Stomach (tissue), 9 donors: ENCODE measurements around the gene LAMC2. TPM values are rescaled to one million over a fixed set of nuclear protein-coding genes. Genes with fewer than 3 reads are reported as not detected.

Experiments
- DNase-seq, 2 donors: peaks; one replicate each; pipeline versions ENCODE4 v3.0.0 to v3.0.0-alpha.2; 2013 to 2019
- H3K27ac ChIP-seq, 5 donors: fragments of 200-600 bp in 4 of 5; sonication (generic) in 4 of 5; one replicate each; pipeline ENCODE4 v1.5.1; 2013 to 2019; ENCODE audit warnings: mild to moderate bottlenecking in 1 of 5, moderate library complexity in 1 of 5
- H3K27me3 ChIP-seq, 3 donors: fragments of 200-600 bp; sonication (generic); one replicate each; pipeline ENCODE4 v1.5.1; 2017 to 2019; ENCODE audit warnings: mixed run types in 1 of 3
- H3K36me3 ChIP-seq, 4 donors: fragments of 200-600 bp; sonication (generic); 1 replicate in 3 of 4; 2 replicates in 1 of 4; pipeline ENCODE4 v1.5.1; 2016 to 2019
- H3K4me1 ChIP-seq, 4 donors: fragments of 200-600 bp; sonication (generic); one replicate each; pipeline ENCODE4 v1.5.1; 2016 to 2019
- H3K4me3 ChIP-seq, 4 donors: fragments of 200-600 bp; sonication (generic) in 3 of 4; one replicate each; pipeline ENCODE4 v1.5.1; 2016 to 2019; ENCODE audit warnings: mild to moderate bottlenecking in 1 of 4
- H3K9me3 ChIP-seq, 4 donors: fragments of 200-600 bp; sonication (generic); one replicate each; pipeline ENCODE4 v1.5.1; 2016 to 2019
- EP300 ChIP-seq: sonication (generic); formaldehyde crosslinking; IDR thresholded peaks from one replicate; pipeline ENCODE4 v1.6.1; 2017; ENCODE audit warnings: antibody characterized with exemption
- POLR2A ChIP-seq, 4 donors: fragments of 450-650 bp; IDR thresholded peaks; one replicate each; pipeline ENCODE4 v1.6.1; 2016; ENCODE audit warnings: antibody characterized with exemption in 4 of 4, control low read depth in 2 of 4, mild to moderate bottlenecking in 1 of 4, moderate library complexity in 1 of 4
- POLR2AphosphoS5 ChIP-seq, 3 donors: sonication (generic); formaldehyde crosslinking; IDR thresholded peaks; one replicate each; pipeline ENCODE4 v1.6.1; 2016; ENCODE audit warnings: antibody characterized with exemption in 3 of 3
- WGBS, 5 donors: extraction: QIAGEN DNeasy Blood & Tissue Kit in 3 of 5; methylation state at CpG; one replicate each; pipeline versions ENCODE4 v1.1.5 to v1.1.7; 2013 to 2018; 5-methylcytosine and 5-hydroxymethylcytosine counted together
- intact Hi-C: fragments of 100-400 bp; cut with DNase I; formaldehyde crosslinking; loops from one replicate; pipeline ENCODE4 v1.15.1; 2023; ENCODE audit warnings: low total_unique reads
- polyA plus RNA-seq, 3 donors: library from polyadenylated mRNA; stranded (reverse); fragments of 200-250 nt; gene quantifications; one replicate each; pipeline ENCODE4 v1.2.3, GENCODE V29; 2013
- total RNA-seq, 5 donors: library from RNA; depleted of rRNA; stranded (reverse); fragments of >200 nt; gene quantifications; one replicate each; pipeline versions ENCODE4 v1.1.0 to v1.2.3, GENCODE V29; 2014 to 2016
- TF ChIP-seq, protein P1 (sequence below), 7 experiments: fragments of 450-650 bp in 4 of 7; fragments of 200-600 bp in 3 of 7; sonication (generic) in 3 of 7; IDR thresholded peaks; one replicate each; pipeline ENCODE4 v1.5.1; 2016 to 2019; ENCODE audit warnings: antibody characterized with exemption in 7 of 7, control low read depth in 2 of 7, mild to moderate bottlenecking in 1 of 7
- donor health status: healthy with polysubstance abuse.
- donor health status: Bipolar disorder and iron deficiency.
- donor health status: healthy.

LAMC2 gene
- total and polyA plus RNA-seq, 8 donors: 2.0 to 21.3 (median 12.4) TPM

DNA sequence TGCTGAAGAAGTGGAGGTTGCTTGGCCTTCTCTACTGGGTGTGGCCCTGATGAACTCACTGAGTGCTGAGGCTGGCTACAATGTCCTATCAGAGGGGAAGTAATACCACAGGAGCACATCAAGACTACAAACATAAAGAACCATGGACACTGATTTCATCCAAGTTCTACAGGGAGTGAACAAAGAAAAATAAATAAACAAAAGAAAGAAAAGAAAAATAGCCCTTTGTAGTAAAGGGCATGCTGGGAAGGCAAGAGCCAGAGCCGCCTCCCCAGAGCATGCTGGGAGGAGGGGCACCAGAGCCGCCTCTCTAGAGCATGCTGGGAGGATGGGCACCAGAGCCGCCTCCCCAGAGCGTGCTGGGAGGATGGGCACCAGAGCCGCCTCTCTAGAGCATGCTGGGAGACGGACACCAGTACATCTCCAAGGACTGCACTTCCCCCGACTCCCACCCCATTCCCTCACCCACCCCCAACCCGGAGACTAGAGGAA lies 65.9 kb downstream of the LAMC2 start:
- WGBS, 5 donors: 93 to 96% (median 95%) methylated on average over 7 to 8 of the region's 8 CpGs
- H3K4me1 ChIP-seq: peaks cover 0 to 6% (median 0%) of the 10 kb centered on the region in 4 donors
- no peak for DNase-seq
- intact Hi-C loops: no loop called here
- H3K36me3 ChIP-seq: no peaks in the 10 kb centered on the region
- H3K27ac ChIP-seq: no peak overlapping the region
- peaks cover 0 to 12% (median 3%) of the 10 kb centered on the region in 4 donors for H3K9me3 ChIP-seq
- no peak for TF ChIP-seq EP300
- TF ChIP-seq, protein P1, sequence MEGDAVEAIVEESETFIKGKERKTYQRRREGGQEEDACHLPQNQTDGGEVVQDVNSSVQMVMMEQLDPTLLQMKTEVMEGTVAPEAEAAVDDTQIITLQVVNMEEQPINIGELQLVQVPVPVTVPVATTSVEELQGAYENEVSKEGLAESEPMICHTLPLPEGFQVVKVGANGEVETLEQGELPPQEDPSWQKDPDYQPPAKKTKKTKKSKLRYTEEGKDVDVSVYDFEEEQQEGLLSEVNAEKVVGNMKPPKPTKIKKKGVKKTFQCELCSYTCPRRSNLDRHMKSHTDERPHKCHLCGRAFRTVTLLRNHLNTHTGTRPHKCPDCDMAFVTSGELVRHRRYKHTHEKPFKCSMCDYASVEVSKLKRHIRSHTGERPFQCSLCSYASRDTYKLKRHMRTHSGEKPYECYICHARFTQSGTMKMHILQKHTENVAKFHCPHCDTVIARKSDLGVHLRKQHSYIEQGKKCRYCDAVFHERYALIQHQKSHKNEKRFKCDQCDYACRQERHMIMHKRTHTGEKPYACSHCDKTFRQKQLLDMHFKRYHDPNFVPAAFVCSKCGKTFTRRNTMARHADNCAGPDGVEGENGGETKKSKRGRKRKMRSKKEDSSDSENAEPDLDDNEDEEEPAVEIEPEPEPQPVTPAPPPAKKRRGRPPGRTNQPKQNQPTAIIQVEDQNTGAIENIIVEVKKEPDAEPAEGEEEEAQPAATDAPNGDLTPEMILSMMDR (IDR thresholded peaks at IDR 0.05): no peak
- no peak for TF ChIP-seq POLR2AphosphoS5 (IDR thresholded peaks at IDR 0.05)
- no peak for TF ChIP-seq POLR2A (IDR thresholded peaks at IDR 0.05)
- H3K27me3 ChIP-seq: no peaks in the 10 kb centered on the region
- H3K4me3 ChIP-seq: no peak overlapping the region

DNA sequence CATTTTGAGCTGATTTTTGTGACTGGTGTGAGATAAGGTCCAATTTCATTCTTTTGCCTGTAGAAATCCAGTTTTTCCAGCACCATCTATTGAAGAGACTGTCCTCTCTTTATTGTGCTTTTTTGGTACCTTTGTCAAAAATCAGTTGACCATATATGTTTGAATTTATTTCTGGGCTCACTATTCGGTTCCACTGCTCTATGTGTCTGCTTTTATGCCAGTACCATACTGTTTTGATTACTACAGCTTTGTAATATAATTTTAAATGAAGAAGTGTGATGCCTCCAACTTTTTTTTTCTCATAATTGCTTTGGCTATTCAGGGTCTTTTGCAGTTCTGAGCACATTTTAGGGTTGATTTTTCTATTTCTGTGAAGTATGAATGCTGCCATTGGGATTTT lies 69.0 kb downstream of the LAMC2 start:
- TF ChIP-seq POLR2A (IDR thresholded peaks at IDR 0.05) (no peak), EP300 (no peak), POLR2AphosphoS5 (IDR thresholded peaks at IDR 0.05) (no peak)
- TF ChIP-seq, protein P1 (IDR thresholded peaks at IDR 0.05): no peak
- intact Hi-C loops: no loop called here
- Histone ChIP-seq H3K9me3 (peaks cover 0 to 12% (median 3%) of the 10 kb centered on the region in 4 donors), H3K4me1 (no peaks in the 10 kb centered on the region), H3K27ac (no peak overlapping the region), H3K4me3 (no peak overlapping the region), H3K27me3 (no peaks in the 10 kb centered on the region), H3K36me3 (no peaks in the 10 kb centered on the region)
- WGBS, 5 donors: 84 to 94% (median 90%) methylated on average over 1 of the region's 1 CpG
- no peak for DNase-seq

DNA sequence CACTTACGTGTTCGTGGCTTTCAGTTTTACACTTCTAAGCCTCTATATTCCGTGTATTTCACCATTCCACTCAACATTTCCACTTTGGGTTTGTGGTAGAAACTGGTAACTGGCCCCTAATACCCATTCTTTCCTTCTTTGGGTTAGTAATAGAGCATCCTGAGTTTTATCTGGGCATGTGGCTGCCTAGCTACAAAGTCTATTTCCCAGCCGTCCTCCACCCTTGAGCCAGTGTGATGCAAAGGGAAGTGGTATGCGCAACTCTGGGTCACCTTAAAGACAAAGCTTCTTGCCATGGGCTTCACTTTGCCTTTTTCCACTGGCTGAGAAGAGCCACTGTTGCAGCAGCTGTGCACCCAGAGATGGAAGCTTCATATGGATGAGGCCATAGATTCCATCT lies 73.9 kb downstream of the LAMC2 start:
- Histone ChIP-seq H3K9me3 (peaks cover 0 to 4% (median 0%) of the 10 kb centered on the region in 4 donors), H3K4me3 (no peak overlapping the region), H3K27ac (no peak overlapping the region), H3K27me3 (no peaks in the 10 kb centered on the region), H3K4me1 (no peaks in the 10 kb centered on the region), H3K36me3 (no peaks in the 10 kb centered on the region)
- intact Hi-C loops: no loop called here
- 71 to 84% (median 80%) methylated on average over 5 of the region's 5 CpGs for WGBS, 5 donors
- no peak for DNase-seq
- TF ChIP-seq POLR2AphosphoS5 (IDR thresholded peaks at IDR 0.05): no peak
- TF ChIP-seq EP300: no peak
- TF ChIP-seq, protein P1 (IDR thresholded peaks at IDR 0.05): no peak
- TF ChIP-seq POLR2A (IDR thresholded peaks at IDR 0.05): no peak

DNA sequence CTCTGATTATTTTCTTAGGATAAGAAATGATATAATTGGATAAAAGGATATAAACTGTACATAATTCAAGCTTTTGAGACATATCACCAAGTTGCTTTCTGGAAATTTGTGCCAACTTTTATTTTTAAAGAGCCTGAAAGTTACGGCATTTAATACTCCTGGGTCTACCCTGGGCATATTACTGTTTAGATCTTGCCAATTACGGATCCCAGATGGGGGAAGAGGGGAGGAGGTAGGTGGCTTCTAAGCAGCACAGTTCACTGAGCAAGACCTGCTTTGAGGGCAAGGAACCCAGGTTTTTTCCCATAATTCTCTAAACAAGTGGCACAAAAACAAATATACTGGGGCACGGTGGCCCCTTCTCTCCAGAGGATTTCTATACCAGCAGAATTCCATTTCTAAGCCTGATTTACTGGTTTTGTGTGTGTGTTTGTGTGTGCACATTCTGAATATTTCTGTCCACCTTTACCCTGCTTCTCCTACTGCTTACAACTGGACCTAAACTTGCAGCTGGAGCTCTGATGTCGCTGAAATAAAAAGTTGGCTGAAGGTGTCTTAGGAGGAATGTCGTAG lies 76.7 kb downstream of the LAMC2 start:
- TF ChIP-seq, protein P1 (IDR thresholded peaks at IDR 0.05): no peak
- TF ChIP-seq EP300 (no peak), POLR2AphosphoS5 (IDR thresholded peaks at IDR 0.05) (no peak), POLR2A (IDR thresholded peaks at IDR 0.05) (no peak)
- no peak overlapping the region for H3K27ac ChIP-seq
- no peak overlapping the region for H3K4me3 ChIP-seq
- no peaks in the 10 kb centered on the region for H3K4me1 ChIP-seq
- WGBS, 5 donors: 51 to 60% (median 51%) methylated on average over 5 of the region's 5 CpGs
- no peaks in the 10 kb centered on the region for H3K27me3 ChIP-seq
- intact Hi-C loops: no loop called here
- no peaks in the 10 kb centered on the region for H3K36me3 ChIP-seq
- no peak for DNase-seq
- H3K9me3 ChIP-seq: no peaks in the 10 kb centered on the region
